ENCODE data around the gene NR6A1. TPM values are rescaled to one million over a fixed set of nuclear protein-coding genes. Genes with fewer than 3 reads are reported as not detected.

The NR6A1 gene
- total RNA-seq, 2 experiments from 2014 or later = 17.5 to 23.0 TPM

GRCh38 chr9:124625087-124625486 is 146.0 kb downstream of the NR6A1 start:
- TF ChIP-seq EZH2phosphoT487 (IDR thresholded peaks at IDR 0.05; ENCODE audit: borderline replicate concordance, low read depth, low read length) (no peak), CTCF (conservative IDR thresholded peaks at IDR 0.05; ENCODE audit: low read length) (no peak)
- Histone ChIP-seq H3K4me1 (ENCODE audit: insufficient read depth, low read length, poor library complexity, severe bottlenecking) (no peaks in the 10 kb centered on the region), H3K4me3 (ENCODE audit: low read depth, low read length, poor library complexity, severe bottlenecking) (no peak overlapping the region), H2AFZ (ENCODE audit: low read length) (no peak overlapping the region), H3K4me2 (ENCODE audit: low read length) (no peak overlapping the region), H3K27ac (ENCODE audit: low read depth, low read length, poor library complexity, severe bottlenecking) (no peak overlapping the region), H3K36me3 (ENCODE audit: insufficient read depth, low read length) (no peaks in the 10 kb centered on the region), H3K79me2 (ENCODE audit: insufficient read depth, low read depth, low read length) (no peaks in the 10 kb centered on the region), H3K9me3 (ENCODE audit: low read length) (no peaks in the 10 kb centered on the region), H3K9me2 (ENCODE audit: insufficient read depth, low read length) (no peaks in the 10 kb centered on the region), H4K20me1 (ENCODE audit: insufficient read depth, low read length) (no peaks in the 10 kb centered on the region)
- intact Hi-C loops (cut with micrococcal nuclease; ENCODE audit: unreplicated experiment) = no loop called here
- DNase-seq (ENCODE audit: low spot score) = no peak
- BruUV-seq (replicated peaks) = no TSS peak
- ChIA-PET CTCF (ENCODE audit: unreplicated experiment) (no interaction called here), POLR2A (interaction anchor here (1.6 kb wide), 1 partner anchor 50 kb away, joined by 3 read pairs; no protein-coding TSS in a partner anchor)

GRCh38 chr9:124624735-124624992 is 146.4 kb downstream of the NR6A1 start:
- Histone ChIP-seq H3K9me3 (ENCODE audit: low read length) (no peaks in the 10 kb centered on the region), H2AFZ (ENCODE audit: low read length) (no peak overlapping the region), H3K9me2 (ENCODE audit: insufficient read depth, low read length) (no peaks in the 10 kb centered on the region), H3K36me3 (ENCODE audit: insufficient read depth, low read length) (no peaks in the 10 kb centered on the region), H3K4me3 (ENCODE audit: low read depth, low read length, poor library complexity, severe bottlenecking) (no peak overlapping the region), H3K4me2 (ENCODE audit: low read length) (no peak overlapping the region), H3K27ac (ENCODE audit: low read depth, low read length, poor library complexity, severe bottlenecking) (no peak overlapping the region), H3K4me1 (ENCODE audit: insufficient read depth, low read length, poor library complexity, severe bottlenecking) (no peaks in the 10 kb centered on the region), H4K20me1 (ENCODE audit: insufficient read depth, low read length) (no peaks in the 10 kb centered on the region), H3K79me2 (ENCODE audit: insufficient read depth, low read depth, low read length) (no peaks in the 10 kb centered on the region)
- BruUV-seq (replicated peaks) = no TSS peak
- no peak for TF ChIP-seq EZH2phosphoT487 (IDR thresholded peaks at IDR 0.05; ENCODE audit: borderline replicate concordance, low read depth, low read length)
- TF ChIP-seq CTCF (conservative IDR thresholded peaks at IDR 0.05; ENCODE audit: low read length) = no peak
- intact Hi-C loops (cut with micrococcal nuclease; ENCODE audit: unreplicated experiment) = no loop called here
- CTCF ChIA-PET (ENCODE audit: unreplicated experiment) = interaction anchor here (0.6 kb wide), 1 partner anchor 74 kb away, joined by 3 read pairs; no protein-coding TSS in a partner anchor
- POLR2A ChIA-PET = interaction anchor here (0.6 to 1.6 kb wide), 3 partner anchors 25 to 49 kb away, joined by 3 read pairs; no protein-coding TSS in a partner anchor
- no peak for DNase-seq (ENCODE audit: low spot score)

DNA sequence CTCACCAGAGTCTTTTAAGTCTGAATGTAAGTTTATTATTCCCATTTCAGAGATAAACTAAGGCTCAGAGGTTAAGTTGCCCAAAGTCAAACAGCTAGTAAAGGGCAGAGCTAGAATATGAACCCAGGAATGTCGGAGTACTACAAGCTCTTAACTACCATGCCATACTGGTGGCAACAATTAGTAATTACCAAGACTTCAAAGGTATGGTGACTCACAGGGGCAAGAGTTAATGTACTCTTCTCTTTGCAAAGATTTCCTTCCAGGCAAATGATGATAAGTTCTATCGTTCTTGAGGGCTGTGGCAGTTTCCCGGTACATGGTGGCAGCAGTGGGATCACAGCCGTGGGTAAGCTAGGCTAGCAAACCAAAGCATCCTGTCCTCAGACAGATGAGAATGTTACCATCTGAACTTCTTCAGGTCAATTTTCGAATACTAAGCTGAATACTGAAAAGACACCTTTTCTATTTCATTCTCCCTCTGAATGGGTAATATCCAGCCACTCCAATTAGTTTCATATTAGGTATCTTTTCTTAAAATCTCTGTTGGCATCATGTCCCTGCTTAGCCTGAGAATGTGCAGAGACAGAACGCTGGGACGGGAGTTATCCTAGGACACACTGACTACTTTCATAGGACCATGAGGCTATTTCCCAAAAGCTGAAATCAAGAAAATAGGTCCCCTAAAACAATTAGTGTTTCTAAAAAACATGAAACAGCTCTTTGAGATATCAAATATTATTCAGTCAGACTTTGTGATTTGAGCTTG is 147.0 kb downstream of the NR6A1 start:
- intact Hi-C loops (cut with micrococcal nuclease; ENCODE audit: unreplicated experiment) = no loop called here
- CTCF ChIA-PET (ENCODE audit: unreplicated experiment) = interaction anchor here (0.6 kb wide), 1 partner anchor 75 kb away, joined by 3 read pairs; no protein-coding TSS in a partner anchor
- BruUV-seq (replicated peaks) = no TSS peak
- Histone ChIP-seq H3K4me2 (ENCODE audit: low read length) (no peak overlapping the region), H2AFZ (ENCODE audit: low read length) (no peak overlapping the region), H4K20me1 (ENCODE audit: insufficient read depth, low read length) (no peaks in the 10 kb centered on the region), H3K4me3 (ENCODE audit: low read depth, low read length, poor library complexity, severe bottlenecking) (no peak overlapping the region), H3K4me1 (ENCODE audit: insufficient read depth, low read length, poor library complexity, severe bottlenecking) (no peaks in the 10 kb centered on the region), H3K9me3 (ENCODE audit: low read length) (no peaks in the 10 kb centered on the region), H3K27ac (ENCODE audit: low read depth, low read length, poor library complexity, severe bottlenecking) (no peak overlapping the region), H3K9me2 (ENCODE audit: insufficient read depth, low read length) (no peaks in the 10 kb centered on the region), H3K79me2 (ENCODE audit: insufficient read depth, low read depth, low read length) (no peaks in the 10 kb centered on the region), H3K36me3 (ENCODE audit: insufficient read depth, low read length) (no peaks in the 10 kb centered on the region)
- POLR2A ChIA-PET = interaction anchor here (0.6 to 1.6 kb wide), 3 partner anchors 25 to 49 kb away, joined by 3 read pairs; no protein-coding TSS in a partner anchor
- TF ChIP-seq CTCF (conservative IDR thresholded peaks at IDR 0.05; ENCODE audit: low read length) (no peak), EZH2phosphoT487 (IDR thresholded peaks at IDR 0.05; ENCODE audit: borderline replicate concordance, low read depth, low read length) (no peak)
- DNase-seq (ENCODE audit: low spot score) = no peak
